Heart right ventricle (tissue), 16 donors: ENCODE data around the gene CNTFR. TPM values are rescaled to one million over a fixed set of nuclear protein-coding genes. Genes with fewer than 3 reads are reported as not detected.

Experiments used
- ATAC-seq, 8 donors: fragments of 200-7000 bp; cut with Tn5 transposase; one replicate each; pipeline ENCODE4 v1.9.1; 2020; ENCODE audit warnings: mild to moderate bottlenecking in 8 of 8, moderate library complexity in 8 of 8, moderate number of reproducible peaks in 1 of 8
- DNase-seq, 2 donors: peaks; one replicate each; pipeline ENCODE4 v3.0.0-alpha.2; 2020
- H3K27ac ChIP-seq, 10 donors: fragments of 200-600 bp; sonication (generic) in 2 of 10; one replicate each; pipeline versions ENCODE4 v1.5.0 to v1.8.0; 2020 to 2022; ENCODE audit warnings: mild to moderate bottlenecking in 3 of 10
- H3K27me3 ChIP-seq, 7 donors: fragments of 200-600 bp; one replicate each; pipeline ENCODE4 v1.8.0; 2021 to 2022; ENCODE audit warnings: mild to moderate bottlenecking in 2 of 7
- H3K36me3 ChIP-seq, 9 donors: fragments of 200-600 bp; sonication (generic) in 1 of 9; one replicate each; pipeline versions ENCODE4 v1.5.0 to v1.8.0; 2020 to 2022; ENCODE audit warnings: mild to moderate bottlenecking in 2 of 9
- H3K4me1 ChIP-seq, 9 donors: fragments of 200-600 bp; sonication (generic) in 1 of 9; one replicate each; pipeline versions ENCODE4 v1.5.0 to v1.8.0; 2020 to 2022; ENCODE audit warnings: mild to moderate bottlenecking in 4 of 9
- H3K4me3 ChIP-seq, 10 donors: fragments of 200-600 bp; sonication (generic) in 2 of 10; one replicate each; pipeline versions ENCODE4 v1.5.0 to v1.8.0; 2020 to 2022; ENCODE audit warnings: mild to moderate bottlenecking in 7 of 10, moderate library complexity in 2 of 10
- H3K9me3 ChIP-seq, 11 donors: fragments of 200-600 bp in 10 of 11; sonication (generic) in 2 of 11; one replicate each; pipeline versions ENCODE4 v1.5.0 to v1.8.0; 2013 to 2022; ENCODE audit warnings: mild to moderate bottlenecking in 2 of 11, control low read depth in 1 of 11, moderate library complexity in 1 of 11
- CTCF ChIP-seq, 9 donors: fragments of 200-600 bp; sonication (generic) in 2 of 9; IDR thresholded peaks; one replicate each; pipeline versions ENCODE4 v1.5.0 to v1.8.0; 2021 to 2022; ENCODE audit warnings: antibody characterized with exemption in 9 of 9, mild to moderate bottlenecking in 5 of 9, moderate library complexity in 1 of 9
- WGBS, 2 donors: extraction: QIAGEN DNeasy Blood & Tissue Kit; methylation state at CpG; one replicate each; pipeline ENCODE4 v1.1.7; 2013; ENCODE audit warnings: inconsistent platforms in 1 of 2; 5-methylcytosine and 5-hydroxymethylcytosine counted together
- intact Hi-C, 10 donors: fragments of 100-400 bp; cut with DNase I; formaldehyde crosslinking; loops; one replicate each; pipeline versions ENCODE4 v1.11.1 to v1.14.2; 2022
- polyA plus RNA-seq, 2 donors: library from polyadenylated mRNA; stranded (reverse); fragments of 200-250 nt; gene quantifications; one replicate each; pipeline ENCODE4 v1.2.3, GENCODE V29; 2013
- total RNA-seq, 10 donors: library from RNA; stranded (reverse); fragmentation: NEBNext Ultra II Directional in 3 of 10; extraction: Animal tissue kit (Norgen Biotek cat#: 25700) in 3 of 10; gene quantifications; one replicate each; pipeline versions ENCODE4 v1.2.1 to v1.2.4, GENCODE V29; 2021 to 2023
- donor health status: Arrhythmogenic right ventricular cardiomyopathy.
- donor health status: ischemic (EF 13 %, LVEDD 7.1; RV severe dilation, severe dysfunction).
- donor health status: healthy with polysubstance abuse.
- donor health status: DM: no; HTN: yes; CAD: no.
- donor health status: DM: no; HTN: no; CAD: no.
- donor health status: ischemic (EF 25% LVEDD 6.9; RV normal size, moderate dysfunction).
- donor health status: ischemic (EF 25% LVEDD 5.7; RV mildly dilated, moderate dysfunction).
- donor health status: healthy.
- donor health status: DM: yes; HTN: yes; CAD: no.
- donor health status: Ischemic cardiomyopathy.
- donor health status: ischemic (EF 35%, LVEDD 5.7; RV mildly dilated, moderate dysfunction).
- donor health status: nonischemic (EF 11% LVEDD 7.7; RV severe dilation, severe dysfunction).
- donor health status: DM: yes; HTN: yes; CAD: no.
- donor health status: PGD.
- donor health status: ischemic (EF 29% LVEDD 5.4; RV normal size, mild dysfunction).
- donor health status: nonischemic (EF 23%, LVEDD 6.1; RV moderate dilation, normal function).

CNTFR gene
- total and polyA plus RNA-seq, 12 donors = 0.76 to 6.2 (median 2.9) TPM

- Histone ChIP-seq H3K27ac (peak within 1 kb of the TSS; percentile 71 to 98 (median 92)), H3K27me3 (no peaks in the 10 kb centered on the region), H3K4me1 (peaks cover 2 to 31% (median 25%) of the 10 kb centered on the region in 9 donors), H3K4me3 (peak within 1 kb of the TSS; percentile 34 to 86 (median 79)), H3K9me3 (no peaks in the 10 kb centered on the region), H3K36me3 (peaks cover 0 to 39% (median 8%) of the 10 kb centered on the region in 9 donors)
- ATAC-seq = peak; percentile 95 to 99 (median 97)
- intact Hi-C loops = loop anchor here in 6 of 10 donors (1.0 to 5.0 kb wide), 6 partner anchors 8 to 280 kb away; partner anchors contain the start of gene DCTN3 (in 1 of the 6)
- 1% methylated on average over 73 to 77 of the region's 77 CpGs for WGBS, 2 donors
- DNase-seq = peak; percentile 88 to 93
- no peak for TF ChIP-seq CTCF (IDR thresholded peaks at IDR 0.05)
Observed at GRCh38 chr9:34611811-34612787, 22.6 kb upstream of the CNTFR start, which contains the start of gene RPP25L. Gene RPP25L, minus strand, starts transcription at chr9:34612097. Its CDS starts 801 bp downstream, at chr9:34611296.

GRCh38 chr9:34611251-34611810 is 21.8 kb upstream of the CNTFR start:
- peak overlapping the region; percentile 71 to 98 (median 92) for H3K27ac ChIP-seq
- no peaks in the 10 kb centered on the region for H3K27me3 ChIP-seq
- peaks cover 2 to 31% (median 25%) of the 10 kb centered on the region in 9 donors for H3K4me1 ChIP-seq
- H3K36me3 ChIP-seq = peaks cover 0 to 31% (median 6%) of the 10 kb centered on the region in 9 donors
- DNase-seq (no peak), ATAC-seq (peak; percentile 7 to 49 (median 20))
- peak overlapping the region; percentile 34 to 86 (median 79) for H3K4me3 ChIP-seq
- WGBS, 2 donors = 66% methylated on average over 10 of the region's 10 CpGs
- intact Hi-C loops = loop anchor here in 2 of 10 donors (5.0 kb wide), 2 partner anchors 91 to 279 kb away; no protein-coding TSS in a partner anchor
- H3K9me3 ChIP-seq = no peaks in the 10 kb centered on the region
- no peak for TF ChIP-seq CTCF (IDR thresholded peaks at IDR 0.05)

GRCh38 chr9:34610434-34611206 is 21.1 kb upstream of the CNTFR start:
- peaks cover 0 to 24% (median 6%) of the 10 kb centered on the region in 9 donors for H3K36me3 ChIP-seq
- DNase-seq (peak in 1 of 2 donors; percentile 36), ATAC-seq (peak in 6 of 8 donors; percentile 12 to 55 (median 38))
- H3K4me1 ChIP-seq = peaks cover 2 to 31% (median 25%) of the 10 kb centered on the region in 9 donors
- H3K27ac ChIP-seq = peak overlapping the region in 7 of 10 donors; percentile 75 to 98 (median 94)
- no peaks in the 10 kb centered on the region for H3K9me3 ChIP-seq
- TF ChIP-seq CTCF (IDR thresholded peaks at IDR 0.05) = no peak
- H3K4me3 ChIP-seq = peak overlapping the region in 9 of 10 donors; percentile 48 to 86 (median 79)
- H3K27me3 ChIP-seq = no peaks in the 10 kb centered on the region
- 85% methylated on average over 20 of the region's 20 CpGs for WGBS, 2 donors
- intact Hi-C loops = loop anchor here in 2 of 10 donors (5.0 kb wide), 2 partner anchors 92 to 278 kb away; no protein-coding TSS in a partner anchor
